CD14-positive monocyte (primary cell): ENCODE measurements around the gene GNAZ. TPM values are rescaled to one million over a fixed set of nuclear protein-coding genes. Genes with fewer than 3 reads are reported as not detected.

ENCODE experiments used
- DNase-seq, 3 donors: peaks; one replicate each; pipeline ENCODE4 v3.0.0-alpha.2; 2011 to 2022
- H2AFZ ChIP-seq: 2 replicates; pipeline ENCODE4 v1.6.0; 2012; ENCODE audit warnings: mild to moderate bottlenecking, low read depth, low read length, inconsistent platforms; ENCODE audit not compliant: insufficient read depth, poor library complexity, severe bottlenecking
- H3K27ac ChIP-seq, 2 donors: 1 replicate in 1 of 2; 2 replicates in 1 of 2; pipeline ENCODE4 v1.5.1; 2012 to 2013; ENCODE audit warnings: low read length in 2 of 2, control low read depth in 1 of 2, inconsistent platforms in 1 of 2, low read depth in 1 of 2, mild to moderate bottlenecking in 1 of 2
- H3K27me3 ChIP-seq, 2 donors: one replicate each; pipeline versions ENCODE4 v1.6.0 to v1.6.1; 2011 to 2013; ENCODE audit warnings: low read length in 2 of 2; ENCODE audit not compliant: control insufficient read depth in 2 of 2, insufficient read depth in 2 of 2
- H3K36me3 ChIP-seq, 2 donors: replicated peaks in 1 of 2; 1 replicate in 1 of 2; 2 replicates in 1 of 2; pipeline versions ENCODE4 v1.5.1 to v1.6.1; 2012 to 2013; ENCODE audit warnings: low read length in 2 of 2, control low read depth in 1 of 2, inconsistent platforms in 1 of 2, mild to moderate bottlenecking in 1 of 2; ENCODE audit not compliant: insufficient read depth in 2 of 2, control insufficient read depth in 1 of 2
- H3K4me1 ChIP-seq, 2 donors: 1 replicate in 1 of 2; 2 replicates in 1 of 2; pipeline versions ENCODE4 v1.5.1 to v1.6.1; 2012 to 2013; ENCODE audit warnings: low read length in 2 of 2, control low read depth in 1 of 2, inconsistent platforms in 1 of 2, mild to moderate bottlenecking in 1 of 2, moderate library complexity in 1 of 2; ENCODE audit not compliant: insufficient read depth in 2 of 2, control insufficient read depth in 1 of 2
- H3K4me2 ChIP-seq: replicated peaks from 2 replicates; pipeline ENCODE3; 2012; ENCODE audit warnings: low read length, moderate library complexity, mild to moderate bottlenecking; ENCODE audit not compliant: poor library complexity, severe bottlenecking; ENCODE audit errors: extremely low read depth
- H3K4me3 ChIP-seq, 3 experiments: fragments of 200-600 bp in 1 of 3; sonication (generic) in 1 of 3; replicated peaks in 1 of 3; 1 replicate in 2 of 3; 2 replicates in 1 of 3; pipeline ENCODE4 v1.5.1; 2011 to 2013; ENCODE audit warnings: low read length in 3 of 3, mild to moderate bottlenecking in 3 of 3, control low read depth in 2 of 3, low read depth in 2 of 3, inconsistent platforms in 1 of 3, moderate library complexity in 1 of 3
- H3K79me2 ChIP-seq: 2 replicates; pipeline ENCODE4 v1.6.0; 2012; ENCODE audit warnings: mild to moderate bottlenecking, control low read depth, inconsistent platforms, low read length, moderate library complexity; ENCODE audit not compliant: insufficient read depth
- H3K9ac ChIP-seq: 2 replicates; pipeline ENCODE4 v1.6.0; 2017; ENCODE audit warnings: low read length, mild to moderate bottlenecking; ENCODE audit not compliant: insufficient read depth, poor library complexity, severe bottlenecking
- H3K9me3 ChIP-seq, 2 donors: replicated peaks in 1 of 2; 1 replicate in 1 of 2; 2 replicates in 1 of 2; pipeline versions ENCODE4 v1.5.1 to v1.6.1; 2012 to 2013; ENCODE audit warnings: low read length in 2 of 2, control low read depth in 1 of 2; ENCODE audit not compliant: control insufficient read depth in 1 of 2, insufficient read depth in 1 of 2
- H4K20me1 ChIP-seq: 2 replicates; pipeline ENCODE4 v1.6.0; 2012; ENCODE audit warnings: mild to moderate bottlenecking, low read length, control low read depth, moderate library complexity; ENCODE audit not compliant: insufficient read depth
- H3K27ac Mint-ChIP-seq, 7 donors: one replicate each; pipeline ENCODE4 v1.8.0; 2020; ENCODE audit warnings: mild to moderate bottlenecking in 7 of 7, mixed read lengths in 7 of 7, moderate library complexity in 6 of 7, inconsistent platforms in 2 of 7
- H3K27me3 Mint-ChIP-seq, 3 donors: one replicate each; pipeline ENCODE4 v1.8.0; 2021 to 2022; ENCODE audit warnings: low read depth in 3 of 3, mild to moderate bottlenecking in 3 of 3, mixed read lengths in 3 of 3, moderate library complexity in 3 of 3, inconsistent platforms in 1 of 3
- H3K36me3 Mint-ChIP-seq, 2 donors: one replicate each; pipeline ENCODE4 v1.8.0; 2020; ENCODE audit warnings: mixed read lengths in 2 of 2, inconsistent platforms in 1 of 2, mild to moderate bottlenecking in 1 of 2
- H3K4me1 Mint-ChIP-seq: one replicate; pipeline ENCODE4 v1.8.0; 2020; ENCODE audit warnings: mild to moderate bottlenecking, mixed read lengths
- H3K4me3 Mint-ChIP-seq, 2 donors: one replicate each; pipeline ENCODE4 v1.8.0; 2020; ENCODE audit warnings: mild to moderate bottlenecking in 2 of 2, mixed read lengths in 2 of 2, moderate library complexity in 1 of 2
- H3K9me3 Mint-ChIP-seq, 7 donors: one replicate each; pipeline ENCODE4 v1.8.0; 2020 to 2022; ENCODE audit warnings: mixed read lengths in 7 of 7, mild to moderate bottlenecking in 6 of 7, moderate library complexity in 6 of 7, inconsistent platforms in 2 of 7
- CTCF ChIP-seq: fragments of 200-600 bp; IDR thresholded peaks from one replicate; pipeline ENCODE4 v1.8.0; 2022; ENCODE audit warnings: antibody characterized with exemption, mild to moderate bottlenecking
- WGBS: methylation state at CpG from one replicate; pipeline ENCODE4 v1.1.5; 2013; ENCODE audit warnings: missing lambda C conversion rate; ENCODE audit not compliant: insufficient coverage; 5-methylcytosine and 5-hydroxymethylcytosine counted together
- intact Hi-C, 2 donors: fragments of 100-400 bp; cut with micrococcal nuclease; formaldehyde crosslinking; loops; one replicate each; pipeline versions ENCODE4 v1.15.0 to v1.15.1; 2023
- polyA plus RNA-seq, 3 donors: library from polyadenylated mRNA; depleted of rRNA in 1 of 3; unstranded in 2 of 3; stranded (reverse) in 1 of 3; fragments of 300-500 nt in 2 of 3; fragments of >200 nt in 1 of 3; fragmentation: Illumina TruSeq in 2 of 3; gene quantifications; 1 replicate in 2 of 3; 2 replicates in 1 of 3; pipeline ENCODE4 v1.2.3, GENCODE V29; 2012 to 2021

GNAZ gene
- polyA plus RNA-seq, 3 donors = 0.04 to 0.05 TPM; not detected in 1

- Histone ChIP-seq H4K20me1 (no peaks in the 10 kb centered on the region), H3K27me3 (peaks cover 3 to 21% of the 10 kb centered on the region in 2 donors), H3K79me2 (no peaks in the 10 kb centered on the region), H3K4me3 (no peak overlapping the region), H3K9me3 (no peaks in the 10 kb centered on the region), H3K9ac (no peak overlapping the region), H3K36me3 (no peaks in the 10 kb centered on the region), H2AFZ (no peak overlapping the region), H3K27ac (no peak overlapping the region), H3K4me2 (no peak overlapping the region), H3K4me1 (peaks cover 9 to 12% of the 10 kb centered on the region in 2 donors)
- Mint-ChIP-seq H3K4me3 (no peak overlapping the region), H3K36me3 (no peaks in the 10 kb centered on the region), H3K4me1 (peaks cover 4% of the 10 kb centered on the region), H3K27ac (no peak overlapping the region), H3K9me3 (no peaks in the 10 kb centered on the region), H3K27me3 (peaks cover 19 to 27% (median 25%) of the 10 kb centered on the region in 3 donors)
- no peak for DNase-seq
- no peak for TF ChIP-seq CTCF
- WGBS = 80% methylated on average over 7 of the region's 10 CpGs
- intact Hi-C loops = loop anchor here in 1 of 2 donors (5.0 kb wide), 1 partner anchor 82 kb away; the partner anchor contains the start of gene RAB36
These were observed 4.7 kb upstream of the GNAZ start for GRCh38 chr22:23065495-23066122.

GRCh38 chr22:23066200-23067022 is 3.9 kb upstream of the GNAZ start:
- Mint-ChIP-seq H3K4me1 (peaks cover 8% of the 10 kb centered on the region), H3K36me3 (peaks cover 0 to under 1% of the 10 kb centered on the region in 2 donors), H3K9me3 (peaks cover 0 to 6% (median 1%) of the 10 kb centered on the region in 7 donors), H3K27ac (no peak overlapping the region), H3K4me3 (no peak overlapping the region), H3K27me3 (peaks cover 25 to 35% (median 31%) of the 10 kb centered on the region in 3 donors)
- peaks cover 0 to 1% of the 10 kb centered on the region in 2 donors for H3K9me3 ChIP-seq
- H3K4me2 ChIP-seq = no peak overlapping the region
- H3K4me1 ChIP-seq = peaks cover 14 to 18% of the 10 kb centered on the region in 2 donors
- intact Hi-C loops = loop anchor here in 1 of 2 donors (5.0 kb wide), 1 partner anchor 81 kb away; the partner anchor contains the start of gene RAB36
- DNase-seq = no peak
- H3K27ac ChIP-seq = no peak overlapping the region
- no peak overlapping the region for H3K9ac ChIP-seq
- H3K27me3 ChIP-seq = peaks cover 9 to 28% of the 10 kb centered on the region in 2 donors
- H3K36me3 ChIP-seq = no peaks in the 10 kb centered on the region
- H2AFZ ChIP-seq = no peak overlapping the region
- H4K20me1 ChIP-seq = no peaks in the 10 kb centered on the region
- H3K4me3 ChIP-seq = no peak overlapping the region
- 88% methylated on average over 7 of the region's 15 CpGs for WGBS
- no peaks in the 10 kb centered on the region for H3K79me2 ChIP-seq
- TF ChIP-seq CTCF = no peak
